Endodermal cell (in vitro differentiated cells): ENCODE data around the gene TPST1. TPM values are rescaled to one million over a fixed set of nuclear protein-coding genes. Genes with fewer than 3 reads are reported as not detected.

Source experiments
- DNase-seq: peaks from one replicate; pipeline ENCODE4 v3.0.0-alpha.2; 2017
- H3K27ac ChIP-seq: 2 replicates; pipeline ENCODE4 v1.5.1; 2013; ENCODE audit warnings: mild to moderate bottlenecking, low read depth, low read length, moderate library complexity
- H3K27me3 ChIP-seq: 2 replicates; pipeline ENCODE4 v1.6.1; 2013; ENCODE audit warnings: mild to moderate bottlenecking, low read length, moderate library complexity; ENCODE audit not compliant: insufficient read depth, control insufficient read depth, poor library complexity, severe bottlenecking
- H3K36me3 ChIP-seq: 2 replicates; pipeline ENCODE4 v1.7.0; 2013; ENCODE audit warnings: mild to moderate bottlenecking, low read length, moderate library complexity; ENCODE audit not compliant: control insufficient read depth, insufficient read depth
- H3K4me1 ChIP-seq: one replicate; pipeline ENCODE4 v1.7.0; 2013; ENCODE audit warnings: low read length; ENCODE audit not compliant: control insufficient read depth, insufficient read depth
- H3K4me3 ChIP-seq: 2 replicates; pipeline ENCODE4 v1.5.1; 2013; ENCODE audit warnings: mild to moderate bottlenecking, low read length, moderate library complexity
- H3K9ac ChIP-seq: 2 replicates; pipeline ENCODE4 v1.6.1; 2013; ENCODE audit warnings: mild to moderate bottlenecking, low read length, moderate library complexity; ENCODE audit not compliant: poor library complexity, severe bottlenecking; ENCODE audit errors: extremely low read depth
- H3K9me3 ChIP-seq: 2 replicates; pipeline ENCODE4 v1.6.1; 2013; ENCODE audit warnings: mild to moderate bottlenecking, low read length, moderate library complexity; ENCODE audit not compliant: control insufficient read depth
- H3K27ac Mint-ChIP-seq: 2 replicates; pipeline ENCODE4 v1.8.0; 2020; ENCODE audit warnings: mixed read lengths
- H3K27me3 Mint-ChIP-seq: 2 replicates; pipeline ENCODE4 v1.8.0; 2021; ENCODE audit warnings: mild to moderate bottlenecking, mixed read lengths; ENCODE audit not compliant: insufficient read depth
- H3K36me3 Mint-ChIP-seq: 2 replicates; pipeline ENCODE4 v1.8.0; 2020; ENCODE audit warnings: low read depth, mixed read lengths
- H3K4me1 Mint-ChIP-seq: 2 replicates; pipeline ENCODE4 v1.8.0; 2020; ENCODE audit warnings: mixed read lengths
- H3K4me3 Mint-ChIP-seq: 2 replicates; pipeline ENCODE4 v1.8.0; 2020; ENCODE audit warnings: mild to moderate bottlenecking, moderate library complexity, mixed read lengths
- H3K9me3 Mint-ChIP-seq: 2 replicates; pipeline ENCODE4 v1.8.0; 2020; ENCODE audit warnings: mild to moderate bottlenecking, mixed read lengths
- CTCF ChIP-seq: fragments of 200-600 bp; sonication (generic); conservative IDR thresholded peaks from 2 replicates; pipeline ENCODE4 v1.5.0; 2021; ENCODE audit warnings: antibody characterized with exemption, mild to moderate bottlenecking
- WGBS, 2 experiments: methylation state at CpG; one replicate each; pipeline versions ENCODE4 v1.1.5 to v1.1.7; 2013; ENCODE audit warnings: missing lambda C conversion rate in 2 of 2, mixed read lengths in 1 of 2; ENCODE audit not compliant: insufficient coverage in 1 of 2, insufficient read length in 1 of 2; 5-methylcytosine and 5-hydroxymethylcytosine counted together
- total RNA-seq, 2 donors: library from RNA; stranded (reverse); fragmentation: NEBNext Ultra II Directional in 1 of 2; extraction: Animal tissue kit (Norgen Biotek cat#: 25700) in 1 of 2; gene quantifications; 2 replicates in 1 of 2; 3 replicates in 1 of 2; pipeline ENCODE4 v1.2.1, GENCODE V29; 2021

The TPST1 gene
- total RNA-seq, 2 donors from 2014 or later, result 38.3 to 43.8 TPM

DNA sequence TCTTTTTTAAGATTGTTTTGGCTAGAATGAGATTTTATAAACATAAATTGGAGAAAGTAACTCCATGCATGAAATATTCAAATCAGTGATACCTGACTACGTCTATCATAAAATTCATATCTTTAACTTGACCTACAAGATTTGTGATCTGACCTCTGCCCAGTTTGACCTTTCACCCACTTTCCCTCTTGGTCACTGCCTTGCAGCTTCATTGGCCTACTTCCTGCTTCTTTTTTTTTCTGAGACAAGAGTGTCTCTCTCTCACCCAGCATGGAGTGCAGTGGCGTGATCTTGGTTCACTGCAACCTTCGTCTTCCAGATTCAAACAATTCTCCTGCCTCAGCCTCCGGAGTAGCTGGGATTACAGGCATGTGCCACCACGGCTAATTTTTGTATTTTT lies 28.5 kb downstream of the TPST1 start:
- Mint-ChIP-seq H3K4me3 (no peak overlapping the region), H3K4me1 (peaks cover 26% of the 10 kb centered on the region), H3K36me3 (peaks cover 48% of the 10 kb centered on the region), H3K27me3 (no peaks in the 10 kb centered on the region), H3K9me3 (peaks cover 34% of the 10 kb centered on the region), H3K27ac (no peak overlapping the region)
- no peak for DNase-seq
- Histone ChIP-seq H3K36me3 (peaks cover 13% of the 10 kb centered on the region), H3K27me3 (no peaks in the 10 kb centered on the region), H3K9ac (no peak overlapping the region), H3K4me3 (no peak overlapping the region), H3K27ac (no peak overlapping the region), H3K4me1 (peaks cover 5% of the 10 kb centered on the region), H3K9me3 (peaks cover 37% of the 10 kb centered on the region)
- no peak for TF ChIP-seq CTCF
- WGBS, 2 experiments, result 94 to 97% methylated on average over 4 to 5 of the region's 5 CpGs

GRCh38 chr7:66236713-66237303 lies 31.7 kb downstream of the TPST1 start:
- H3K9me3 Mint-ChIP-seq, result peaks cover 18% of the 10 kb centered on the region
- peaks cover 43% of the 10 kb centered on the region for H3K36me3 Mint-ChIP-seq
- H3K4me1 ChIP-seq, result peaks cover 9% of the 10 kb centered on the region
- no peak overlapping the region for H3K4me3 Mint-ChIP-seq
- no peaks in the 10 kb centered on the region for H3K27me3 ChIP-seq
- H3K36me3 ChIP-seq, result peaks cover 19% of the 10 kb centered on the region
- no peaks in the 10 kb centered on the region for H3K27me3 Mint-ChIP-seq
- TF ChIP-seq CTCF, result no peak
- H3K9me3 ChIP-seq, result peaks cover 16% of the 10 kb centered on the region
- WGBS, 2 experiments, result 90% methylated on average over 2 of the region's 2 CpGs
- H3K4me1 Mint-ChIP-seq, result peaks cover 32% of the 10 kb centered on the region
- no peak overlapping the region for H3K4me3 ChIP-seq
- H3K27ac Mint-ChIP-seq, result peak overlapping the region; percentile 22
- DNase-seq, result no peak
- no peak overlapping the region for H3K27ac ChIP-seq
- H3K9ac ChIP-seq, result no peak overlapping the region

DNA sequence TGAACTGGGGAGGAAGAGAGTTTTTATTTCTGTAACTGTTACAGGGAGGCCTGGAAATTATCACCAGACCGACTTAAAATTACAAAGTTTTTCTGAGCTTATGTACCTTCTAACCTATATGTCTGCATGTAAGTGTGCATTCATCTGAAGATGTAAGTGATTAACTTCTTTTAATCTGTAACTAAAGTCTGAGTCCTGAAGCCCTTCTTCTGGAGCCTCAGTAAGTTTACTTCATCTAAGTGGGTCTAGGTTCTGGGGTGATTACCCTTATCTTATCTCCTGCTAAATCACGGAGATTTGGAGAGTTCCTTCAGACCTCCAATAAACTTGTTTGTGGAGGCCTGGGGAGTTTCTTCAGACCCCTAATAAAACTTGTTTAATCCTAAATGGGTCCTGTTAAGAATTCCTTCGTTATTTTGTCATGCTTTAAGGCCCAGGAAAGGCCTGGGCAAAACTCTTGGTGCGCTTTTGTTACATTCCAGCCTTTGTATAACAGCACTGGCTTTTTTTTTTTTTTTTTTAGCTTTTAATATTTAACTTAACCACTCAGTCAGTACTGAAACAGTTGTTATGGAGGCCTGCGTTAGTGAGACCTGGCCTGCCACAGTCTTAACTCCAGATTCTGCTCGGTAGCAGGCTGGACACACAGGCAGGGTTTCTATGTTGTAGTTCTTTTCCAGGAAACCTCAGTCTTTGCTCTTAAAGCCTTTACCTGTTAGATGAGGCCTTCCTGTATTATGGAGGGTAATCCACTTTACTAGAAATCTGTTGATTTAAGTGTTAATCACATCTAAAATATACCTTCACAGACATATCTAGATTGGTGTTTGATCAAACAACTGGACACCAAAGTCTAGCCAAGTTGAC lies 33.0 kb downstream of the TPST1 start:
- Histone ChIP-seq H3K9ac (no peak overlapping the region), H3K4me3 (peak overlapping the region; percentile 28), H3K27me3 (no peaks in the 10 kb centered on the region), H3K27ac (no peak overlapping the region), H3K9me3 (peaks cover 3% of the 10 kb centered on the region), H3K4me1 (peaks cover 9% of the 10 kb centered on the region), H3K36me3 (peaks cover 24% of the 10 kb centered on the region)
- H3K4me3 Mint-ChIP-seq, result peak overlapping the region; percentile 8
- no peak for TF ChIP-seq CTCF
- peaks cover 32% of the 10 kb centered on the region for H3K4me1 Mint-ChIP-seq
- H3K9me3 Mint-ChIP-seq, result peaks cover 6% of the 10 kb centered on the region
- DNase-seq, result no peak
- H3K27ac Mint-ChIP-seq, result peak overlapping the region; percentile 84
- WGBS, 2 experiments, result 80 to 81% methylated on average over 4 to 6 of the region's 6 CpGs
- H3K27me3 Mint-ChIP-seq, result no peaks in the 10 kb centered on the region
- H3K36me3 Mint-ChIP-seq, result peaks cover 38% of the 10 kb centered on the region
